HepG2 (cell line): ENCODE measurements around the gene SYNGR1. TPM values are rescaled to one million over a fixed set of nuclear protein-coding genes. Genes with fewer than 3 reads are reported as not detected.

Experiments used
- BCL6 ChIP-seq: IDR thresholded peaks from 2 replicates; pipeline ENCODE4 v1.6.1; 2016; ENCODE audit warnings: missing genetic modification reagents, missing compliant biosample characterization
- GABPA ChIP-seq, 2 experiments: IDR thresholded peaks; 2 replicates each; pipeline ENCODE4 v1.6.1; 2011 to 2016; ENCODE audit warnings: low read depth in 2 of 2, low read length in 1 of 2, missing biosample characterization in 1 of 2, missing genetic modification characterization in 1 of 2
- GATAD1 ChIP-seq: IDR thresholded peaks from 2 replicates; pipeline ENCODE4 v1.6.1; 2016; ENCODE audit warnings: missing genetic modification reagents, missing compliant biosample characterization
- HOXA7 ChIP-seq: sonication (generic); formaldehyde crosslinking; IDR thresholded peaks from 2 replicates; pipeline ENCODE4 v1.8.1; 2022; ENCODE audit warnings: mild to moderate bottlenecking, missing genetic modification reagents, moderate library complexity
- KDM6A ChIP-seq: IDR thresholded peaks from 2 replicates; pipeline ENCODE4 v1.6.1; 2016; ENCODE audit warnings: low read depth
- PLRG1 ChIP-seq: fragments of 450-650 bp; conservative IDR thresholded peaks from 2 replicates; pipeline ENCODE4 v1.6.1; 2016
- POGZ ChIP-seq: sonication (generic); formaldehyde crosslinking; IDR thresholded peaks from 2 replicates; pipeline ENCODE4 v1.4.0; 2020; ENCODE audit warnings: mild to moderate bottlenecking, missing genetic modification reagents
- POLR2G ChIP-seq: fragments of 200-400 bp; formaldehyde crosslinking; IDR thresholded peaks from 2 replicates; pipeline ENCODE4 v1.6.1; 2018; ENCODE audit warnings: mild to moderate bottlenecking, low read depth, low read length, moderate library complexity
- SALL2 ChIP-seq: sonication (generic); formaldehyde crosslinking; IDR thresholded peaks from 2 replicates; pipeline ENCODE4 v1.8.1; 2023; ENCODE audit warnings: mild to moderate bottlenecking, missing genetic modification reagents, inconsistent platforms
- SIN3A ChIP-seq: IDR thresholded peaks from 2 replicates; pipeline ENCODE4 v1.6.1; 2011; ENCODE audit warnings: low read depth, mild to moderate bottlenecking, control low read depth, low read length, borderline replicate concordance
- ZBTB7B ChIP-seq: sonication (generic); formaldehyde crosslinking; IDR thresholded peaks from 2 replicates; pipeline ENCODE4 v1.4.0; 2020; ENCODE audit warnings: missing genetic modification reagents
- ZFP90 ChIP-seq: sonication (generic); formaldehyde crosslinking; IDR thresholded peaks from 2 replicates; pipeline ENCODE4 v1.8.0; 2022; ENCODE audit warnings: missing genetic modification reagents, mild to moderate bottlenecking, inconsistent platforms, borderline replicate concordance
- ZNF30 ChIP-seq: sonication (generic); formaldehyde crosslinking; IDR thresholded peaks from 2 replicates; pipeline ENCODE4 v1.5.0; 2020; ENCODE audit warnings: mild to moderate bottlenecking, missing genetic modification reagents
- ZNF776 ChIP-seq: sonication (generic); formaldehyde crosslinking; IDR thresholded peaks from 2 replicates; pipeline ENCODE4 v1.4.0; 2020; ENCODE audit warnings: mild to moderate bottlenecking, missing genetic modification reagents
- polyA plus RNA-seq, 8 experiments: library from polyadenylated mRNA; depleted of rRNA in 3 of 8; stranded (reverse) in 7 of 8; unstranded in 1 of 8; fragments of >200 nt; fragmentation: Illumina TruSeq in 4 of 8; extraction: Trizol in 4 of 8; gene quantifications; 2 replicates each; pipeline versions ENCODE4 v1.2.1 to v1.2.3, GENCODE V29; 2011 to 2016; ENCODE audit warnings: low read depth in 4 of 8, missing spikeins in 1 of 8, mixed read lengths in 1 of 8; ENCODE audit not compliant: insufficient read depth in 1 of 8
- total RNA-seq, 5 experiments: library from RNA; depleted of rRNA; stranded (reverse); fragments of >200 nt; fragmentation: Illumina TruSeq; extraction: Trizol; gene quantifications; 2 replicates each; pipeline ENCODE4 v1.2.3, GENCODE V29; 2016; ENCODE audit warnings: low read depth in 1 of 5
- TF ChIP-seq, protein P1 (sequence below): IDR thresholded peaks from 2 replicates; pipeline ENCODE4 v1.6.1; 2016
- TF ChIP-seq, protein P2 (sequence below): sonication (generic); formaldehyde crosslinking; IDR thresholded peaks from 2 replicates; pipeline ENCODE4 v1.4.0; 2020; ENCODE audit warnings: missing genetic modification reagents
- TF ChIP-seq, protein P3 (sequence below): sonication (generic); formaldehyde crosslinking; conservative IDR thresholded peaks from 2 replicates; pipeline ENCODE4 v1.4.0; 2020; ENCODE audit warnings: mild to moderate bottlenecking, missing genetic modification reagents, moderate library complexity
- TF ChIP-seq, protein P4 (sequence below): sonication (generic); formaldehyde crosslinking; IDR thresholded peaks from 2 replicates; pipeline ENCODE4 v1.4.0; 2020; ENCODE audit warnings: missing genetic modification reagents, mild to moderate bottlenecking, borderline replicate concordance
- TF ChIP-seq, protein P5 (sequence below): sonication (generic); formaldehyde crosslinking; IDR thresholded peaks from 2 replicates; pipeline ENCODE4 v1.5.0; 2020; ENCODE audit warnings: missing genetic modification reagents, mild to moderate bottlenecking, borderline replicate concordance

The SYNGR1 gene
- total and polyA plus RNA-seq, 2 of the 13 experiments (the other 11 are each of a cell fraction or from before 2014, with no cell fraction given), result 0.27 to 2.7 TPM

DNA sequence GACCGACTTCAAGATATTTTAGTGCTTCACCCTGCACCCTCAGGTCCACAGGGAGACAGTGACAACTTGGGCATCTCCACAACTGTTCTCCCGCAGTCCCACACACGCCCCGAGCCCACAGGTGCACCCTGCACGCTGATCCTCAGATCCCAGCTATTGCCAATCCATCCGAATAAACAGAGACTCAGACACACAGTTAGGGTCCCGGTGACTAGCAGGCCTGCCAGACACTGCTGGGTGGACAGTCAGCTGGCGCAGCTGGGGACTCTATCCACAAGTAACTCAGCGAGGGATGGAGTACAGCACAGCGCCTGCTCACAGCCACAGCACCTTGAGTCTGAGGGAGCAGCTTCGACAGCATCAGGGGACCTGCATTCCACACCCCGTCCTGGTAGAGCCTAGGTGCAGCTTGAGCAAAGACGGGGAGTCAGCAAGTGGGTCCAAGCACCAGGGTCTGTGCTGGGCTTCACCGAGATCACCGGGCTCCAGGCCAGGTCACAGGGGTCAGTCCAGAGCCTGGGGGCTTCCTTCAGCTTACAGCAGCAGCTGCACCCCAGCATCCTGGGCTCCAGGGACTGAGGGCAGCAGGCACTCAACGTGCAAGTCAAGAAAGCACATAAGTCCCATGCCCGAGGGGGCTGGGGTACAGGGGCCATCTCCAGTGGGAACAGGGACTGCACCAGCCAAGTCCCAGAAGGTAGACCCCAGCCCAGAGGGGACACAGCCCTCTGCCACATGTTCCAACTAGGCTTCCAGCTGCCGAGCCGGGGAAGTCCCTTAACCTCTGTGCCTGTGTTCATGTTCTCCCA lies 38.0 kb upstream of the SYNGR1 start (continued):
- no peak for TF ChIP-seq KDM6A (CRISPR knock-in tag)
- no peak for TF ChIP-seq GABPA (IDR thresholded peaks at IDR 0.05; ENCODE audit: low read depth, low read length)
- TF ChIP-seq GABPA (CRISPR knock-in tag; IDR thresholded peaks at IDR 0.05; ENCODE audit: low read depth), result no peak
- peak; percentile 52 for TF ChIP-seq POLR2G
- TF ChIP-seq, protein P1, sequence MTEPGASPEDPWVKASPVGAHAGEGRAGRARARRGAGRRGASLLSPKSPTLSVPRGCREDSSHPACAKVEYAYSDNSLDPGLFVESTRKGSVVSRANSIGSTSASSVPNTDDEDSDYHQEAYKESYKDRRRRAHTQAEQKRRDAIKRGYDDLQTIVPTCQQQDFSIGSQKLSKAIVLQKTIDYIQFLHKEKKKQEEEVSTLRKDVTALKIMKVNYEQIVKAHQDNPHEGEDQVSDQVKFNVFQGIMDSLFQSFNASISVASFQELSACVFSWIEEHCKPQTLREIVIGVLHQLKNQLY (CRISPR knock-in tag), result no peak
- no peak for TF ChIP-seq HOXA7 (CRISPR knock-in tag)
- TF ChIP-seq GATAD1, result no peak
- 0 out of 2 replicates have a peak, but pooled peaks have one; percentile 23 for TF ChIP-seq SALL2 (CRISPR knock-in tag)
- TF ChIP-seq SIN3A, result peak; percentile 35; the same call in 1 of the 2 replicates
- TF ChIP-seq, protein P2, sequence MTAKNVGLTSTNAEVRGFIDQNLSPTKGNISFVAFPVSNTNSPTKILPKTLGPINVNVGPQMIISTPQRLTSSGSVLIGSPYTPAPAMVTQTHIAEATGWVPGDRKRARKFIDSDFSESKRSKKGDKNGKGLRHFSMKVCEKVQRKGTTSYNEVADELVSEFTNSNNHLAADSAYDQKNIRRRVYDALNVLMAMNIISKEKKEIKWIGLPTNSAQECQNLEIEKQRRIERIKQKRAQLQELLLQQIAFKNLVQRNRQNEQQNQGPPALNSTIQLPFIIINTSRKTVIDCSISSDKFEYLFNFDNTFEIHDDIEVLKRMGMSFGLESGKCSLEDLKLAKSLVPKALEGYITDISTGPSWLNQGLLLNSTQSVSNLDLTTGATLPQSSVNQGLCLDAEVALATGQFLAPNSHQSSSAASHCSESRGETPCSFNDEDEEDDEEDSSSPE (CRISPR knock-in tag), result no peak
- TF ChIP-seq ZBTB7B (CRISPR knock-in tag), result no peak
- TF ChIP-seq POGZ (CRISPR knock-in tag), result no peak
- TF ChIP-seq, protein P3, sequence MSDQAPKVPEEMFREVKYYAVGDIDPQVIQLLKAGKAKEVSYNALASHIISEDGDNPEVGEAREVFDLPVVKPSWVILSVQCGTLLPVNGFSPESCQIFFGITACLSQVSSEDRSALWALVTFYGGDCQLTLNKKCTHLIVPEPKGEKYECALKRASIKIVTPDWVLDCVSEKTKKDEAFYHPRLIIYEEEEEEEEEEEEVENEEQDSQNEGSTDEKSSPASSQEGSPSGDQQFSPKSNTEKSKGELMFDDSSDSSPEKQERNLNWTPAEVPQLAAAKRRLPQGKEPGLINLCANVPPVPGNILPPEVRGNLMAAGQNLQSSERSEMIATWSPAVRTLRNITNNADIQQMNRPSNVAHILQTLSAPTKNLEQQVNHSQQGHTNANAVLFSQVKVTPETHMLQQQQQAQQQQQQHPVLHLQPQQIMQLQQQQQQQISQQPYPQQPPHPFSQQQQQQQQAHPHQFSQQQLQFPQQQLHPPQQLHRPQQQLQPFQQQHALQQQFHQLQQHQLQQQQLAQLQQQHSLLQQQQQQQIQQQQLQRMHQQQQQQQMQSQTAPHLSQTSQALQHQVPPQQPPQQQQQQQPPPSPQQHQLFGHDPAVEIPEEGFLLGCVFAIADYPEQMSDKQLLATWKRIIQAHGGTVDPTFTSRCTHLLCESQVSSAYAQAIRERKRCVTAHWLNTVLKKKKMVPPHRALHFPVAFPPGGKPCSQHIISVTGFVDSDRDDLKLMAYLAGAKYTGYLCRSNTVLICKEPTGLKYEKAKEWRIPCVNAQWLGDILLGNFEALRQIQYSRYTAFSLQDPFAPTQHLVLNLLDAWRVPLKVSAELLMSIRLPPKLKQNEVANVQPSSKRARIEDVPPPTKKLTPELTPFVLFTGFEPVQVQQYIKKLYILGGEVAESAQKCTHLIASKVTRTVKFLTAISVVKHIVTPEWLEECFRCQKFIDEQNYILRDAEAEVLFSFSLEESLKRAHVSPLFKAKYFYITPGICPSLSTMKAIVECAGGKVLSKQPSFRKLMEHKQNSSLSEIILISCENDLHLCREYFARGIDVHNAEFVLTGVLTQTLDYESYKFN (CRISPR knock-in tag), result no peak
- no peak for TF ChIP-seq BCL6
- TF ChIP-seq, protein P4, sequence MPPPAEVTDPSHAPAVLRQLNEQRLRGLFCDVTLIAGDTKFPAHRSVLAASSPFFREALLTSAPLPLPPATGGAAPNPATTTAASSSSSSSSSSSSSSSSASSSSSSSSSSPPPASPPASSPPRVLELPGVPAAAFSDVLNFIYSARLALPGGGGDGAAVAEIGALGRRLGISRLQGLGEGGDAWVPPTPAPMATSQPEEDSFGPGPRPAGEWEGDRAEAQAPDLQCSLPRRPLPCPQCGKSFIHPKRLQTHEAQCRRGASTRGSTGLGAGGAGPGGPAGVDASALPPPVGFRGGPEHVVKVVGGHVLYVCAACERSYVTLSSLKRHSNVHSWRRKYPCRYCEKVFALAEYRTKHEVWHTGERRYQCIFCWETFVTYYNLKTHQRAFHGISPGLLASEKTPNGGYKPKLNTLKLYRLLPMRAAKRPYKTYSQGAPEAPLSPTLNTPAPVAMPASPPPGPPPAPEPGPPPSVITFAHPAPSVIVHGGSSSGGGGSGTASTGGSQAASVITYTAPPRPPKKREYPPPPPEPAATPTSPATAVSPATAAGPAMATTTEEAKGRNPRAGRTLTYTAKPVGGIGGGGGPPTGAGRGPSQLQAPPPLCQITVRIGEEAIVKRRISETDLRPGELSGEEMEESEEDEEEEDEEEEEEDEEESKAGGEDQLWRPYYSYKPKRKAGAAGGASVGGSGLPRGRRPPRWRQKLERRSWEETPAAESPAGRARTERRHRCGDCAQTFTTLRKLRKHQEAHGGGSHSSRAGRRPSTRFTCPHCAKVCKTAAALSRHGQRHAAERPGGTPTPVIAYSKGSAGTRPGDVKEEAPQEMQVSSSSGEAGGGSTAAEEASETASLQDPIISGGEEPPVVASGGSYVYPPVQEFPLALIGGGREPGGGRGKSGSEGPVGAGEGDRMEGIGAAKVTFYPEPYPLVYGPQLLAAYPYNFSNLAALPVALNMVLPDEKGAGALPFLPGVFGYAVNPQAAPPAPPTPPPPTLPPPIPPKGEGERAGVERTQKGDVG, result no peak; the same call in 1 of the 2 replicates
- TF ChIP-seq ZNF30 (CRISPR knock-in tag), result no peak
- TF ChIP-seq PLRG1, result no peak
- no peak for TF ChIP-seq ZFP90 (CRISPR knock-in tag)
- no peak for TF ChIP-seq ZNF776
- TF ChIP-seq, protein P5, sequence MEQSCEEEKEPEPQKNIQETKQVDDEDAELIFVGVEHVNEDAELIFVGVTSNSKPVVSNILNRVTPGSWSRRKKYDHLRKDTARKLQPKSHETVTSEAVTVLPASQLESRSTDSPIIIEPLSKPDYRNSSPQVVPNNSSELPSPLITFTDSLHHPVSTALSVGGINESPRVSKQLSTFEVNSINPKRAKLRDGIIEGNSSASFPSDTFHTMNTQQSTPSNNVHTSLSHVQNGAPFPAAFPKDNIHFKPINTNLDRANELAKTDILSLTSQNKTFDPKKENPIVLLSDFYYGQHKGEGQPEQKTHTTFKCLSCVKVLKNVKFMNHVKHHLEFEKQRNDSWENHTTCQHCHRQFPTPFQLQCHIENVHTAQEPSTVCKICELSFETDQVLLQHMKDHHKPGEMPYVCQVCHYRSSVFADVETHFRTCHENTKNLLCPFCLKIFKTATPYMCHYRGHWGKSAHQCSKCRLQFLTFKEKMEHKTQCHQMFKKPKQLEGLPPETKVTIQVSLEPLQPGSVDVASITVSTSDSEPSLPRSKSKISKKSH (CRISPR knock-in tag), result no peak
